Activated T-helper 9 cell treated with anti-CD3 and anti-CD28 coated beads, Interleukin-2, amount 50 U/mL, for 16 hours (primary cell): Measurements from ENCODE around the gene ERI3.

Experiments
- DNase-seq: peaks from one replicate; pipeline ENCODE4 v3.0.0-alpha.2; 2020; ENCODE audit warnings: low read depth

ERI3 gene

GRCh38 chr1:44315521-44315920 lies 39.5 kb downstream of the ERI3 start:
- no peak for DNase-seq

- no peak for DNase-seq
These were observed 40.6 kb downstream of the ERI3 start for GRCh38 chr1:44314452-44314851.

GRCh38 chr1:44313265-44313918 lies 41.7 kb downstream of the ERI3 start:
- DNase-seq: no peak

- DNase-seq: no peak
These were observed 42.5 kb downstream of the ERI3 start for GRCh38 chr1:44312399-44313196.

- no peak for DNase-seq
These were observed 45.1 kb downstream of the ERI3 start for GRCh38 chr1:44310006-44310405.

GRCh38 chr1:44305962-44306422 lies 49.1 kb downstream of the ERI3 start:
- no peak for DNase-seq

GRCh38 chr1:44303532-44303931 lies 51.5 kb downstream of the ERI3 start:
- no peak for DNase-seq

GRCh38 chr1:44302541-44302940 lies 52.5 kb downstream of the ERI3 start:
- DNase-seq: no peak

- no peak for DNase-seq
These were observed 53.6 kb downstream of the ERI3 start for GRCh38 chr1:44301442-44301841.

GRCh38 chr1:44300852-44301251 lies 54.2 kb downstream of the ERI3 start:
- no peak for DNase-seq

- no peak for DNase-seq
These were observed 57.2 kb downstream of the ERI3 start for GRCh38 chr1:44297695-44298400.

- DNase-seq: no peak
These were observed 58.3 kb downstream of the ERI3 start for GRCh38 chr1:44296806-44297205.

GRCh38 chr1:44296086-44296485 lies 59.0 kb downstream of the ERI3 start:
- no peak for DNase-seq

GRCh38 chr1:44294588-44295007 lies 60.5 kb downstream of the ERI3 start:
- no peak for DNase-seq

GRCh38 chr1:44293761-44294315 lies 61.2 kb downstream of the ERI3 start:
- DNase-seq: no peak

GRCh38 chr1:44292651-44293050 lies 62.4 kb downstream of the ERI3 start:
- no peak for DNase-seq

GRCh38 chr1:44290250-44291094 lies 64.6 kb downstream of the ERI3 start:
- no peak for DNase-seq

GRCh38 chr1:44289530-44289929 lies 65.5 kb downstream of the ERI3 start:
- DNase-seq: no peak

- DNase-seq: no peak
These were observed 66.2 kb downstream of the ERI3 start for GRCh38 chr1:44288883-44289282.

GRCh38 chr1:44284184-44284583 lies 70.9 kb downstream of the ERI3 start:
- DNase-seq: no peak

- DNase-seq: no peak
These were observed 71.4 kb downstream of the ERI3 start for GRCh38 chr1:44283524-44284173.
